Right lobe of liver (tissue), 6 donors: ENCODE data around the gene RPS24. TPM values are rescaled to one million over a fixed set of nuclear protein-coding genes. Genes with fewer than 3 reads are reported as not detected.

Source experiments
- ATAC-seq, 4 donors: fragments of 200-7000 bp; cut with Tn5 transposase; one replicate each; pipeline ENCODE4 v1.9.1; 2020; ENCODE audit warnings: mild to moderate bottlenecking in 4 of 4, moderate library complexity in 4 of 4
- DNase-seq, 3 donors: peaks; one replicate each; pipeline ENCODE4 v3.0.0-alpha.2; 2020
- H3K27ac ChIP-seq, 3 donors: fragments of 200-600 bp; one replicate each; pipeline ENCODE4 v1.8.0; 2022
- H3K27me3 ChIP-seq, 2 donors: fragments of 200-600 bp; one replicate each; pipeline ENCODE4 v1.8.0; 2022
- H3K36me3 ChIP-seq, 4 donors: fragments of 200-600 bp; sonication (generic) in 1 of 4; one replicate each; pipeline versions ENCODE4 v1.5.1 to v1.8.0; 2017 to 2022; ENCODE audit warnings: control low read depth in 1 of 4
- H3K4me1 ChIP-seq, 4 donors: fragments of 200-600 bp; sonication (generic) in 1 of 4; one replicate each; pipeline versions ENCODE4 v1.5.1 to v1.8.0; 2017 to 2022; ENCODE audit warnings: control low read depth in 1 of 4
- H3K4me3 ChIP-seq, 3 donors: fragments of 200-600 bp; one replicate each; pipeline ENCODE4 v1.8.0; 2022
- H3K9me3 ChIP-seq, 4 donors: fragments of 200-600 bp; sonication (generic) in 1 of 4; one replicate each; pipeline versions ENCODE4 v1.5.1 to v1.8.0; 2017 to 2022; ENCODE audit warnings: control low read depth in 1 of 4
- POLR2A ChIP-seq: fragments of 450-650 bp; IDR thresholded peaks from one replicate; pipeline ENCODE4 v1.6.1; 2017; ENCODE audit warnings: antibody characterized with exemption, mild to moderate bottlenecking
- whole genome bisulfite sequencing: methylation state at CpG from one replicate; pipeline ENCODE4 v1.1.6; 2018; ENCODE audit warnings: low coverage, low lambda C conversion rate; ENCODE audit not compliant: insufficient coverage; ENCODE audit errors: missing lambda C conversion rate; 5-methylcytosine and 5-hydroxymethylcytosine counted together
- intact Hi-C, 2 donors: fragments of 100-400 bp; cut with DNase I; formaldehyde crosslinking; loops; one replicate each; pipeline versions ENCODE4 v1.11.2 to v1.14.1; 2022
- total RNA-seq, 6 experiments: library from RNA; depleted of rRNA in 2 of 6; stranded (reverse); fragments of >200 nt in 2 of 6; fragmentation: NEBNext Ultra II Directional in 3 of 6; extraction: Animal tissue kit (Norgen Biotek cat#: 25700) in 3 of 6; gene quantifications; one replicate each; pipeline versions ENCODE4 v1.1.0 to v1.2.4, GENCODE V29; 2016 to 2023
- TF ChIP-seq, protein P1 (sequence below), 4 donors: fragments of 200-600 bp in 3 of 4; fragments of 450-650 bp in 1 of 4; IDR thresholded peaks; one replicate each; pipeline versions ENCODE4 v1.5.1 to v1.8.0; 2016 to 2022; ENCODE audit warnings: antibody characterized with exemption in 4 of 4, mild to moderate bottlenecking in 2 of 4
- donor health status: DM: no; HTN: yes; CAD: no.
- donor health status: DM: no; HTN: no; CAD: no.
- donor health status: DM: no; HTN: no; CAD: no.
- donor health status: DM: no; HTN: yes; CAD: no.
- donor health status: DM: no; HTN: yes; CAD: no.

The RPS24 gene
- total RNA-seq, 6 experiments from 2014 or later, result 406 to 921 (median 499) TPM

DNA sequence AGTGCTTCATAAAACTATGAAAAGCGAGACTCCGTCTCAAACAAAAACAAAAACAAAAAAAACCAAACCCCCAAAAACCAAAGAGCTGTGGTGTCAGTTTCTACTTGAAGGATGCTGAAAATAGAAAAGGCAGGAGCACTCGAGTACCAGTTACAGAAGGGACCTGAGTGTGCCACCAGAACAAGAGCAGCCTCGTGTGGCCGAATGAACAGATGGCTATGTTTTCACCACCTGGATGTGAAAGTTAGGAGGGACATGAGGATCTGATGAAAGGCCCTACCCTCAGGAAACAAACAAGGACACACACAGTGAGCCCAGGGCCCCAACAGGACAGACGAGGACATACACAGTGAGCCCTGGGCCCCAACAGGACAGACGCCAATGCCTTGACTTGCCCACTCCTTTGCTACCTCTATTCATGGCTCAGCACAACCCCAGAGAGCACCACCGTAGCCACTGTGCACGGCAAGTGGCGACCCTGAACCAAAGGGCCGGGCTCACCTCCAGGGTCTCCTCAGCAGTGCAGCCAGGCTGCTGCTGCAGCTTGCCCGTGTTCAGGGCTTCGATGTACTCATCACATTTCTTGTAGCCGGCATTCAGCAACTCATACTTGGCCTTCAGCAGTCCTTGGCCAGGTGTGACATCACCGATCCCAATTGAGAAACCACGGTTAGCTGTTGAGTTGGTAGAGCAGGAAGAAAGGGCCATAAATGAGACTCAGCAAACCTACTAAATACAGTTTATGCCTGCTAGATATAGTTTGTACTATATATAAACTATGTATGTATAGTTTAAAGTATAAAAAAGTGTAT lies 29.2 kb upstream of the RPS24 start:
- H3K36me3 ChIP-seq, result peaks cover 4 to 99% (median 34%) of the 10 kb centered on the region in 4 donors
- 94% methylated on average over 7 of the region's 16 CpGs for WGBS
- no peaks in the 10 kb centered on the region for H3K9me3 ChIP-seq
- H3K27me3 ChIP-seq, result no peaks in the 10 kb centered on the region
- no peak overlapping the region for H3K4me3 ChIP-seq
- no peaks in the 10 kb centered on the region for H3K4me1 ChIP-seq
- ATAC-seq, result no peak
- DNase-seq, result no peak
- TF ChIP-seq, protein P1, sequence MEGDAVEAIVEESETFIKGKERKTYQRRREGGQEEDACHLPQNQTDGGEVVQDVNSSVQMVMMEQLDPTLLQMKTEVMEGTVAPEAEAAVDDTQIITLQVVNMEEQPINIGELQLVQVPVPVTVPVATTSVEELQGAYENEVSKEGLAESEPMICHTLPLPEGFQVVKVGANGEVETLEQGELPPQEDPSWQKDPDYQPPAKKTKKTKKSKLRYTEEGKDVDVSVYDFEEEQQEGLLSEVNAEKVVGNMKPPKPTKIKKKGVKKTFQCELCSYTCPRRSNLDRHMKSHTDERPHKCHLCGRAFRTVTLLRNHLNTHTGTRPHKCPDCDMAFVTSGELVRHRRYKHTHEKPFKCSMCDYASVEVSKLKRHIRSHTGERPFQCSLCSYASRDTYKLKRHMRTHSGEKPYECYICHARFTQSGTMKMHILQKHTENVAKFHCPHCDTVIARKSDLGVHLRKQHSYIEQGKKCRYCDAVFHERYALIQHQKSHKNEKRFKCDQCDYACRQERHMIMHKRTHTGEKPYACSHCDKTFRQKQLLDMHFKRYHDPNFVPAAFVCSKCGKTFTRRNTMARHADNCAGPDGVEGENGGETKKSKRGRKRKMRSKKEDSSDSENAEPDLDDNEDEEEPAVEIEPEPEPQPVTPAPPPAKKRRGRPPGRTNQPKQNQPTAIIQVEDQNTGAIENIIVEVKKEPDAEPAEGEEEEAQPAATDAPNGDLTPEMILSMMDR (IDR thresholded peaks at IDR 0.05), result no peak
- TF ChIP-seq POLR2A, result no peak
- intact Hi-C loops, result no loop called here
- no peak overlapping the region for H3K27ac ChIP-seq

DNA sequence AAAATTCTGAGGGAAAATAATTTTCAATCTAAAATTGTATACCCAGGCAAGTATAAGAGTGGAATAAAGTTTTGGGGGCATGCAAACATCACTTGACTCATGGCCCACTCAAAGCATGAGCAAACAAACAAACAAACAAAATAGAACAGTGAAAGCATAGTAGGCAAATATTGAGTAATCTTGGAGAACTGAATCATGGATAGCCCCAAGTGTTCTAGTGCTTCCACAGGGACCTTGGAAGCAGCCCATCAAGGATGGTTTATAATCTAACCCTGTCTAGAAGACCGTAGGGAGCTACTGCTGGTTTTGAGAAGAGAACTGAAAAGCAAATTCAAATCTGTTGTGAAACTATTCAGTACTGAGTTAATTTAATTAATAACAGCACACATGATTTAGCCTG lies 26.5 kb upstream of the RPS24 start:
- no peak for TF ChIP-seq POLR2A
- TF ChIP-seq, protein P1 (IDR thresholded peaks at IDR 0.05), result no peak
- Histone ChIP-seq H3K36me3 (peaks cover 4 to 99% (median 32%) of the 10 kb centered on the region in 4 donors), H3K4me1 (no peaks in the 10 kb centered on the region), H3K27ac (no peak overlapping the region), H3K4me3 (no peak overlapping the region), H3K27me3 (no peaks in the 10 kb centered on the region), H3K9me3 (no peaks in the 10 kb centered on the region)
- DNase-seq (no peak), ATAC-seq (no peak)
- 75% methylated on average over 1 of the region's 1 CpG for WGBS
- intact Hi-C loops, result no loop called here

DNA sequence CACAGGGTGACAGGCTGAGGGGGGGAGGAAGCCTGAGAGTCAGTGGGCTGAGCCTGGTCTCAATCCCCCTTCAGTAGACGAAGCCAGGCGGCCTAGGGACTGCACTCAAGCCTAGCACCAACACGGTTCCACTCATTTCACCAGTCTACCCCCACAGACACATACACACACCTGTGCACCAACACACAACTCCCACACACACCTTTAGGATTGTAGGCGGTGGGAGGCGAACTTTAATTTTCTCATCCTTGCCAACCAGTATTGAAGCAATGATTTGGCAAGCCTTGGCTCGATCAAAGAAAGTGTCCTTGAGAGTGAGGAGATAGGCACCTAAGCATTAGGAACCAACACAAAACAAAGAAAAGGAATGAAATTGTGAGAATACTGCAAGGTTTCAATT lies 24.0 kb upstream of the RPS24 start:
- H3K27ac ChIP-seq, result no peak overlapping the region
- no peaks in the 10 kb centered on the region for H3K27me3 ChIP-seq
- WGBS, result 90% methylated on average over 4 of the region's 6 CpGs
- intact Hi-C loops, result no loop called here
- no peak for TF ChIP-seq POLR2A
- TF ChIP-seq, protein P1 (IDR thresholded peaks at IDR 0.05), result no peak
- H3K36me3 ChIP-seq, result peaks cover 13 to 92% (median 31%) of the 10 kb centered on the region in 4 donors
- no peaks in the 10 kb centered on the region for H3K4me1 ChIP-seq
- ATAC-seq (no peak), DNase-seq (no peak)
- no peaks in the 10 kb centered on the region for H3K9me3 ChIP-seq
- H3K4me3 ChIP-seq, result no peak overlapping the region

DNA sequence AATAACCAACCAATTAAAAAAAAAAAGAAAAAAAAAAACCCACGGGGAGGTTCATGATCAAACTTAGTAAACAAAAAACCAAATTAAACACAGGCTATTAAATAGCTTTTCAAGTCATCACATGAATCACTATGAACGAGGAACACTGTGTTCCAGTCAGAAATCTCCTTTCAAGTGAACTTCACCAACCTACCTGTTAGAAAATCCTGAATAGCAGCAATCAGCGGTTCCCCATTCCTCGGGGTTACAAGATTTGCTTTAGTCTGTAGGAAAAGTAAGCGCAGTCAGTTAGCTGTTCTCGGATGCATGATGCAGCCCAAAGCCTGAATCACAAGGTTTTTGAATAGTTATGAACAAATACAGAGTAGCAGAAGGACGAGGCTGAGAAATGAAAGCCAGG lies 23.4 kb upstream of the RPS24 start:
- no peaks in the 10 kb centered on the region for H3K27me3 ChIP-seq
- 82% methylated on average over 7 of the region's 7 CpGs for WGBS
- no peaks in the 10 kb centered on the region for H3K9me3 ChIP-seq
- no peak overlapping the region for H3K27ac ChIP-seq
- no peak for DNase-seq
- no peak for ATAC-seq
- no peak overlapping the region for H3K4me3 ChIP-seq
- intact Hi-C loops, result no loop called here
- no peaks in the 10 kb centered on the region for H3K4me1 ChIP-seq
- H3K36me3 ChIP-seq, result peaks cover 11 to 92% (median 30%) of the 10 kb centered on the region in 4 donors
- TF ChIP-seq POLR2A, result no peak
- TF ChIP-seq, protein P1 (IDR thresholded peaks at IDR 0.05), result no peak
